ENCODE data around the gene INSM1. TPM values are rescaled to one million over a fixed set of nuclear protein-coding genes. Genes with fewer than 3 reads are reported as not detected.
A peak's percentile ranks its signal among the peaks of the same experiment; 100 is the strongest.

INSM1 gene, protein sequence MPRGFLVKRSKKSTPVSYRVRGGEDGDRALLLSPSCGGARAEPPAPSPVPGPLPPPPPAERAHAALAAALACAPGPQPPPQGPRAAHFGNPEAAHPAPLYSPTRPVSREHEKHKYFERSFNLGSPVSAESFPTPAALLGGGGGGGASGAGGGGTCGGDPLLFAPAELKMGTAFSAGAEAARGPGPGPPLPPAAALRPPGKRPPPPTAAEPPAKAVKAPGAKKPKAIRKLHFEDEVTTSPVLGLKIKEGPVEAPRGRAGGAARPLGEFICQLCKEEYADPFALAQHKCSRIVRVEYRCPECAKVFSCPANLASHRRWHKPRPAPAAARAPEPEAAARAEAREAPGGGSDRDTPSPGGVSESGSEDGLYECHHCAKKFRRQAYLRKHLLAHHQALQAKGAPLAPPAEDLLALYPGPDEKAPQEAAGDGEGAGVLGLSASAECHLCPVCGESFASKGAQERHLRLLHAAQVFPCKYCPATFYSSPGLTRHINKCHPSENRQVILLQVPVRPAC
- polyA plus RNA-seq (2013) = not detected in 2 replicates

DNA sequence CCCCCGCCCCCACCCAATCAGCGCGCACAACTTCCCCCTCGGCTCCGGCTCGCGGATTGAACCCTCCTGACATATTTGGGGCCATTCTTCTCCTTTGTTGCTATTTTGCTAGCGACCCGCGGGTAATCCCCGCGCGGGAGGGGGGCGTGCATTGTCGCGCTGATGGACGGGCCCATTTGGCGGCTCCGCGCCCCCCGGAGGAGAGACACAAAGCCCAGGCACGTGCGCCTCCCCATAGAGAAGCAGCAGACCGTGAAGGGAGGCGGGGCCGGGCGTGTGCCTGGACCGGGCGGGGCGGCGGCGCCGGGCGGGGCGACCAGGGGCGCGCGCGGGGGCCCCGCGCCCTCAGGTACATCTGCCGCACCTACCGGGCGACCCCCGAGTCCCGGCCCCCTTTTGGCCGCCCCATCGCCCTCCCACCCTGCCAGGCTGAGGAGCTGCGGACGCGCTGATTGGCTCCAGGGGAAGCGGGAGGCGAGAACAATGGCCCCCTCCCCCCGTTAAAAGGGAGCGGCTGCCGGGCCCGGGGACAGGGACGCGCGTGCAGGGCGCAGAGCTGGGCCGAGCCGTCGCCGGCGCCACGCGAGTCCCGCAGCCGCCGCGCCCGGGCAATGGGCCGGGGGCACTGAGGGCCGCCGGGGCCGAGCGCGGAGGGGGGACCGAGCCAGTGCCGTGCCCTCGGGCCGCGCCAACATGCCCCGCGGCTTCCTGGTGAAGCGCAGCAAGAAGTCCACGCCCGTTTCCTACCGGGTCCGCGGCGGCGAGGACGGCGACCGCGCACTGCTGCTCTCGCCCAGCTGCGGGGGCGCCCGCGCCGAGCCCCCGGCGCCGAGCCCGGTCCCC is at the start of gene INSM1:
Gene INSM1 (plus strand): TSS at position 530 of the 843 bp plus-strand sequence. CDS start 164 bp downstream, at position 694.
- H3K4me2 ChIP-seq (ENCODE audit: low read length) = peak within 1 kb of the TSS; percentile 94
- peaks cover 5% of the 10 kb centered on the region for H3K9me3 ChIP-seq (ENCODE audit: insufficient read depth, low read depth, low read length)
- no CpG with 5 or more reads among the region's 108 CpGs for WGBS (ENCODE audit: extremely low coverage, insufficient coverage, insufficient read length)
- H2AK5ac ChIP-seq (ENCODE audit: low read length) = no peak within 1 kb of the TSS
- no peak within 1 kb of the TSS for H2BK120ac ChIP-seq (ENCODE audit: insufficient read depth, low read length, poor library complexity)
- peaks cover 14 to 21% of the 10 kb centered on the region in 2 experiments for H3K4me1 ChIP-seq (ENCODE audit: control insufficient read depth in 1 of 2, insufficient read depth in 2 of 2, low read length in 2 of 2)
- DNase-seq = no peak
- no peaks in the 10 kb centered on the region for H3K79me2 ChIP-seq (ENCODE audit: control insufficient read depth, insufficient read depth, low read length, poor library complexity)
- no peak within 1 kb of the TSS for H3K18ac ChIP-seq (ENCODE audit: low read length)
- no peak within 1 kb of the TSS for H4K91ac ChIP-seq (ENCODE audit: low read depth, low read length)
- H3K23ac ChIP-seq (ENCODE audit: low read length) = no peak within 1 kb of the TSS
- no peak within 1 kb of the TSS for H4K12ac ChIP-seq (ENCODE audit: low read depth, low read length)
- no peak within 1 kb of the TSS for H4K8ac ChIP-seq (ENCODE audit: low read depth, low read length)
- no peaks in the 10 kb centered on the region for H3K36me3 ChIP-seq (ENCODE audit: control insufficient read depth in 1 of 2, insufficient read depth in 2 of 2, low read length in 2 of 2)
- no peaks in the 10 kb centered on the region for H3K79me1 ChIP-seq (ENCODE audit: low read length)
- no peak within 1 kb of the TSS for H3K14ac ChIP-seq (ENCODE audit: low read length)
- H2BK5ac ChIP-seq (ENCODE audit: low read depth, low read length, poor library complexity) = no peak within 1 kb of the TSS
- no peak within 1 kb of the TSS for H3K27ac ChIP-seq (ENCODE audit: low read depth, low read length)
- H2AFZ ChIP-seq (ENCODE audit: insufficient read depth, low read length, poor library complexity) = peak within 1 kb of the TSS; percentile 50
- H3K4ac ChIP-seq (ENCODE audit: low read depth, low read length) = no peak within 1 kb of the TSS
- H2BK12ac ChIP-seq (ENCODE audit: low read length) = no peak within 1 kb of the TSS
- H3K9ac ChIP-seq (ENCODE audit: low read length) = no peak within 1 kb of the TSS
- H3K27me3 ChIP-seq (ENCODE audit: insufficient read depth, low read length) = peaks cover 75% of the 10 kb centered on the region
- H3K4me3 ChIP-seq (ENCODE audit: low read depth, low read length) = peak within 1 kb of the TSS; percentile 43

DNA sequence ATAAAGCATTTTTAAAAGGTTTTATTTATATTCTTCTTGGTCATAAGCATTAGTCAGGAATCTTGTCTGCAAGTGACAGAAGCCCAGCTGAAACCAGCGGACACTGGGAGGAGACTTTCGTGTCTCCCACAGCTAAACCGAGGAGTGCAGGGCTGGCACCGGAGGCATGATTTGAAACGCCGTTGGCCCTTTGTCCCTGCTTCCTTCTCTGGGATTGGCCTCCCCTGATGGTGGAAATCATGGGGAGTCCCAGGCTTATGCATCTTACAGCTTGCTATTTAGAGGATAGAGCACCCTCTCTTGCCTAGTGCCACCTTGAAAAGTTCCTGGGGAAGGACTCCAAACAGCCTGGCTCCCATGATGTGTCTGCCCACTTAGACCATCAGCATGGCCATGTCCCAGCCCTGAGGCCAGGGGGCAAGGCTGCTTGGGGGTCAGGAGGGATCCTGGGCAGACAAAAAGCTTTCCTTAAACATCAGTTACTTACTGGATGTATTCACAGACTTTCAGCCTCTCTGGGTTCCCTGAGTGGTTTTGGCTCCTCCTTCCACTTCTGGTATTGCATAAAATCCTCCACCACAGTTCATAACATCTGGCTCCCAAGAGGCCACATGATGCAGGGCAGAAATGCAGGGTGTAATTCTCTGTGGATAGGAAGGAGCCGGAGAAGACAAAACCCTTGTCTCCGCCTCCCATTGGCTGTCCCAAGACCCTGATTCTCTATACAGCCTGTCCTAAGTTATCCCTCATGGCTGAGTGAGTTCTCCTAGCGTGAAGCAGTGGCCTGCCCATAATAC is 49.3 kb upstream of the INSM1 start:
- Histone ChIP-seq H3K27me3 (ENCODE audit: insufficient read depth, low read length) (no peaks in the 10 kb centered on the region), H3K79me1 (ENCODE audit: low read length) (no peaks in the 10 kb centered on the region), H3K18ac (ENCODE audit: low read length) (no peak overlapping the region), H3K27ac (ENCODE audit: low read depth, low read length) (no peak overlapping the region), H3K4me1 (ENCODE audit: control insufficient read depth in 1 of 2, insufficient read depth in 2 of 2, low read length in 2 of 2) (no peaks in the 10 kb centered on the region), H3K23ac (ENCODE audit: low read length) (no peak overlapping the region), H2AFZ (ENCODE audit: insufficient read depth, low read length, poor library complexity) (no peak overlapping the region), H3K79me2 (ENCODE audit: control insufficient read depth, insufficient read depth, low read length, poor library complexity) (no peaks in the 10 kb centered on the region), H3K14ac (ENCODE audit: low read length) (no peak overlapping the region), H3K4ac (ENCODE audit: low read depth, low read length) (no peak overlapping the region), H2BK120ac (ENCODE audit: insufficient read depth, low read length, poor library complexity) (no peak overlapping the region), H4K12ac (ENCODE audit: low read depth, low read length) (no peak overlapping the region), H2BK5ac (ENCODE audit: low read depth, low read length, poor library complexity) (no peak overlapping the region), H3K4me3 (ENCODE audit: low read depth, low read length) (no peak overlapping the region), H3K36me3 (ENCODE audit: control insufficient read depth in 1 of 2, insufficient read depth in 2 of 2, low read length in 2 of 2) (no peaks in the 10 kb centered on the region), H2BK12ac (ENCODE audit: low read length) (no peak overlapping the region), H3K4me2 (ENCODE audit: low read length) (no peak overlapping the region), H4K8ac (ENCODE audit: low read depth, low read length) (no peak overlapping the region), H3K9ac (ENCODE audit: low read length) (no peak overlapping the region), H4K91ac (ENCODE audit: low read depth, low read length) (no peak overlapping the region), H3K9me3 (ENCODE audit: insufficient read depth, low read depth, low read length) (no peaks in the 10 kb centered on the region), H2AK5ac (ENCODE audit: low read length) (no peak overlapping the region)
- DNase-seq = no peak
- no CpG with 5 or more reads among the region's 9 CpGs for WGBS (ENCODE audit: extremely low coverage, insufficient coverage, insufficient read length)

DNA sequence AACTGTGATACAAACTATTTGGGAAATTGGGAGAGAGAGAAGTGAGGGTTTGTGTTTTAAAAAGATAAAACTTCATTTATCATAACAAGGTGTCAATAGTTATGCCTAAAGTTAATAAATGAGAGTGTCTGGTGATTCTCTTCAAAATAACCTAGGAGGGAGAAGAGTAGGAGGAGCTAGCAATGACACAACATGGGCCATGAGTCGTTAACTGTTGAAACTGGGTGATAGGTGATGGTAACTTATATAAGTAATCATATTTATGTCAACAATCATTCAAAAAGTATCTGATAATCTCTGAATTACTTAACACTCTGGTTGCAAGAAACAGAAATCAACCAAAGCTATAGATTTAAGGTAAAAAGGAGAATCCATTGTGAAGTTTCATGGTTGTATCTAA is 46.8 kb upstream of the INSM1 start:
- Histone ChIP-seq H3K79me2 (ENCODE audit: control insufficient read depth, insufficient read depth, low read length, poor library complexity) (no peaks in the 10 kb centered on the region), H3K18ac (ENCODE audit: low read length) (no peak overlapping the region), H3K79me1 (ENCODE audit: low read length) (no peaks in the 10 kb centered on the region), H4K8ac (ENCODE audit: low read depth, low read length) (no peak overlapping the region), H3K4ac (ENCODE audit: low read depth, low read length) (no peak overlapping the region), H3K27ac (ENCODE audit: low read depth, low read length) (no peak overlapping the region), H3K36me3 (ENCODE audit: control insufficient read depth in 1 of 2, insufficient read depth in 2 of 2, low read length in 2 of 2) (no peaks in the 10 kb centered on the region), H2BK5ac (ENCODE audit: low read depth, low read length, poor library complexity) (no peak overlapping the region), H3K4me2 (ENCODE audit: low read length) (no peak overlapping the region), H3K9ac (ENCODE audit: low read length) (no peak overlapping the region), H3K4me1 (ENCODE audit: control insufficient read depth in 1 of 2, insufficient read depth in 2 of 2, low read length in 2 of 2) (no peaks in the 10 kb centered on the region), H4K12ac (ENCODE audit: low read depth, low read length) (no peak overlapping the region), H2AFZ (ENCODE audit: insufficient read depth, low read length, poor library complexity) (no peak overlapping the region), H2BK12ac (ENCODE audit: low read length) (no peak overlapping the region), H3K14ac (ENCODE audit: low read length) (no peak overlapping the region), H2BK120ac (ENCODE audit: insufficient read depth, low read length, poor library complexity) (no peak overlapping the region), H4K91ac (ENCODE audit: low read depth, low read length) (no peak overlapping the region), H3K4me3 (ENCODE audit: low read depth, low read length) (no peak overlapping the region), H3K27me3 (ENCODE audit: insufficient read depth, low read length) (no peaks in the 10 kb centered on the region), H2AK5ac (ENCODE audit: low read length) (no peak overlapping the region), H3K23ac (ENCODE audit: low read length) (no peak overlapping the region), H3K9me3 (ENCODE audit: insufficient read depth, low read depth, low read length) (no peaks in the 10 kb centered on the region)
- WGBS (ENCODE audit: extremely low coverage, insufficient coverage, insufficient read length) = no CpG with 5 or more reads among the region's 1 CpG
- no peak for DNase-seq

DNA sequence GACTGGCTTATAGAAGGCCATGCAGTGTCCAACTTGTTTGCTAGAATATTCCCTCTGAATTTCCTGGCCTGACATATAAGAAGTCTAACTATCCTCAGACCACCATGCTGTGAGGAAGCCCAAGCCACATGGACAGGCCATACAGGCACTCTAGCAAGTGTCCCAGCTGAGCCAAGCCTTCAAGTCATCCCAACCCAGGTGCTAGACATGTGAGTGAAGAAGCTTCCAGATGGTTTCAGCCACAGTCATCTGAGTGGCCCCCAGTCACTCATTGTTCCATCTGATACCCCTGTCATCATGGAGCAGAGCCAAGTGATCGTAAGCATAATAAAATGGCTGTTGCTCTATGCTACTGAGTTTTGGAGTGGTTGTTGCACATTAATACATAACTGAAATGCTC is 46.0 kb upstream of the INSM1 start:
- H3K9ac ChIP-seq (ENCODE audit: low read length) = no peak overlapping the region
- H4K91ac ChIP-seq (ENCODE audit: low read depth, low read length) = no peak overlapping the region
- no peaks in the 10 kb centered on the region for H3K4me1 ChIP-seq (ENCODE audit: control insufficient read depth in 1 of 2, insufficient read depth in 2 of 2, low read length in 2 of 2)
- H2AK5ac ChIP-seq (ENCODE audit: low read length) = no peak overlapping the region
- H3K79me1 ChIP-seq (ENCODE audit: low read length) = no peaks in the 10 kb centered on the region
- H3K9me3 ChIP-seq (ENCODE audit: insufficient read depth, low read depth, low read length) = no peaks in the 10 kb centered on the region
- H3K79me2 ChIP-seq (ENCODE audit: control insufficient read depth, insufficient read depth, low read length, poor library complexity) = no peaks in the 10 kb centered on the region
- DNase-seq = no peak
- no peak overlapping the region for H2BK120ac ChIP-seq (ENCODE audit: insufficient read depth, low read length, poor library complexity)
- no peak overlapping the region for H4K8ac ChIP-seq (ENCODE audit: low read depth, low read length)
- H3K18ac ChIP-seq (ENCODE audit: low read length) = no peak overlapping the region
- no peak overlapping the region for H2BK5ac ChIP-seq (ENCODE audit: low read depth, low read length, poor library complexity)
- H3K27me3 ChIP-seq (ENCODE audit: insufficient read depth, low read length) = no peaks in the 10 kb centered on the region
- H3K4ac ChIP-seq (ENCODE audit: low read depth, low read length) = no peak overlapping the region
- H2BK12ac ChIP-seq (ENCODE audit: low read length) = no peak overlapping the region
- H3K23ac ChIP-seq (ENCODE audit: low read length) = no peak overlapping the region
- no peak overlapping the region for H3K14ac ChIP-seq (ENCODE audit: low read length)
- H3K27ac ChIP-seq (ENCODE audit: low read depth, low read length) = no peak overlapping the region
- H3K4me3 ChIP-seq (ENCODE audit: low read depth, low read length) = no peak overlapping the region
- H4K12ac ChIP-seq (ENCODE audit: low read depth, low read length) = no peak overlapping the region
- H3K4me2 ChIP-seq (ENCODE audit: low read length) = no peak overlapping the region
- H2AFZ ChIP-seq (ENCODE audit: insufficient read depth, low read length, poor library complexity) = no peak overlapping the region
- no peaks in the 10 kb centered on the region for H3K36me3 ChIP-seq (ENCODE audit: control insufficient read depth in 1 of 2, insufficient read depth in 2 of 2, low read length in 2 of 2)
- no CpG with 5 or more reads among the region's 1 CpG for WGBS (ENCODE audit: extremely low coverage, insufficient coverage, insufficient read length)
